SK-N-MC (cell line): Measurements from ENCODE around the gene OR2AT4.

Experiments
- EZH2 ChIP-seq: fragments of 200-600 bp; sonication (generic); IDR thresholded peaks from one replicate; pipeline ENCODE4 v1.6.1; 2017; ENCODE audit warnings: antibody characterized with exemption
- POLR2AphosphoS5 ChIP-seq: IDR thresholded peaks from 2 replicates; pipeline ENCODE4 v1.6.1; 2012; ENCODE audit warnings: mild to moderate bottlenecking, low read depth, low read length, borderline replicate concordance

- TF ChIP-seq EZH2, result no peak
- TF ChIP-seq POLR2AphosphoS5, result no peak
These were observed 45.6 kb downstream of the OR2AT4 start for GRCh38 chr11:75051043-75051442.
